ENCODE measurements around the gene MOG. TPM values are rescaled to one million over a fixed set of nuclear protein-coding genes. Genes with fewer than 3 reads are reported as not detected.
A peak's percentile ranks its signal among the peaks of the same experiment; 100 is the strongest.

MOG gene
- total RNA-seq, 1 donor from 2014 or later, result not detected

DNA sequence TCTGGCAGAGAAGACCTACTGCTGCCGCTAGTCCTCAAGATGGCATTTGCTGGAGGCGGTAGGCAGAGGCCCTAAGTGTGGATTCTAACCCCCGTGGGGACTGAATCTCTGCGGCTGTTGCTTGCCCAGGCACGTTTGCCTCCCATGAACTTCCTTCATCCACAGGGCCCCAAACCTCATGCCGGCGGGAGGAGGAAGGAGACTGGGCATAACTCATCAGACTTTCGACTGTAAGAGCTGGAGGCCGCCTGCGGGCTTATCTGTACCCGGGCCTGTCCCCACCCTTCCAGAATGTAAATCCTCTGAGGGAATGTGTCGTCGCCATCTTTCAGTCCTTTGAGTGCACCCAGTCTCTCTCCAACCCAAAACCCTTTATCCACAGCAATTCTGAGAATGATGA is 23.1 kb downstream of the MOG start:
- TF ChIP-seq, protein P1, sequence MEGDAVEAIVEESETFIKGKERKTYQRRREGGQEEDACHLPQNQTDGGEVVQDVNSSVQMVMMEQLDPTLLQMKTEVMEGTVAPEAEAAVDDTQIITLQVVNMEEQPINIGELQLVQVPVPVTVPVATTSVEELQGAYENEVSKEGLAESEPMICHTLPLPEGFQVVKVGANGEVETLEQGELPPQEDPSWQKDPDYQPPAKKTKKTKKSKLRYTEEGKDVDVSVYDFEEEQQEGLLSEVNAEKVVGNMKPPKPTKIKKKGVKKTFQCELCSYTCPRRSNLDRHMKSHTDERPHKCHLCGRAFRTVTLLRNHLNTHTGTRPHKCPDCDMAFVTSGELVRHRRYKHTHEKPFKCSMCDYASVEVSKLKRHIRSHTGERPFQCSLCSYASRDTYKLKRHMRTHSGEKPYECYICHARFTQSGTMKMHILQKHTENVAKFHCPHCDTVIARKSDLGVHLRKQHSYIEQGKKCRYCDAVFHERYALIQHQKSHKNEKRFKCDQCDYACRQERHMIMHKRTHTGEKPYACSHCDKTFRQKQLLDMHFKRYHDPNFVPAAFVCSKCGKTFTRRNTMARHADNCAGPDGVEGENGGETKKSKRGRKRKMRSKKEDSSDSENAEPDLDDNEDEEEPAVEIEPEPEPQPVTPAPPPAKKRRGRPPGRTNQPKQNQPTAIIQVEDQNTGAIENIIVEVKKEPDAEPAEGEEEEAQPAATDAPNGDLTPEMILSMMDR (IDR thresholded peaks at IDR 0.05; ENCODE audit: unreplicated experiment), result no peak
- H3K27ac Mint-ChIP-seq, result no peak overlapping the region
- peaks cover 7% of the 10 kb centered on the region for H3K27me3 Mint-ChIP-seq
- DNase-seq (ENCODE audit: low spot score, unreplicated experiment), result no peak
- no peak overlapping the region for H3K4me3 Mint-ChIP-seq (ENCODE audit: low read depth)
- H3K9me3 Mint-ChIP-seq (ENCODE audit: low read depth), result no peaks in the 10 kb centered on the region
- no peaks in the 10 kb centered on the region for H3K36me3 Mint-ChIP-seq (ENCODE audit: insufficient read depth)
- peaks cover 6% of the 10 kb centered on the region for H3K4me1 Mint-ChIP-seq (ENCODE audit: low read depth)

DNA sequence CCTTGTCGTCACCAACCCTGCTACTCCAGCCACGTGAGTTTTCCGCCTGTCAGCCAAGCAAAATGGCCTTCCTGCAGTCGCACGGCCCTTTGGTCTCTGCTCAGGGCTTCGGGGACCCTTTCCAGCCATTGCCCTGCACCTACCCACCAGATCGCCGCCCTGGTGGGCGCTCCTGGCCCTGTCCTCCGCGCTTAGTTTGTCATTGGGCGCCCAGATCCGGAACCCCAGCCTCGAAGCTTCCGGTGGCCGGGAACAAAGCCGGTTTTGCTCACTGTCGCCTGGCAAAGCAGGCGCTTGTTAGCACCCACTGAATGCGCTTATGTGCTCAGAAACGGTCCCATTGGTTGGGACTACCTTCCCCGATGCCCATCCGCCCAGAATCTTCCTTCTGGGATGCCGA is 23.5 kb downstream of the MOG start:
- Mint-ChIP-seq H3K27me3 (peaks cover 10% of the 10 kb centered on the region), H3K9me3 (ENCODE audit: low read depth) (no peaks in the 10 kb centered on the region)
- no peak for DNase-seq (ENCODE audit: low spot score, unreplicated experiment)

DNA sequence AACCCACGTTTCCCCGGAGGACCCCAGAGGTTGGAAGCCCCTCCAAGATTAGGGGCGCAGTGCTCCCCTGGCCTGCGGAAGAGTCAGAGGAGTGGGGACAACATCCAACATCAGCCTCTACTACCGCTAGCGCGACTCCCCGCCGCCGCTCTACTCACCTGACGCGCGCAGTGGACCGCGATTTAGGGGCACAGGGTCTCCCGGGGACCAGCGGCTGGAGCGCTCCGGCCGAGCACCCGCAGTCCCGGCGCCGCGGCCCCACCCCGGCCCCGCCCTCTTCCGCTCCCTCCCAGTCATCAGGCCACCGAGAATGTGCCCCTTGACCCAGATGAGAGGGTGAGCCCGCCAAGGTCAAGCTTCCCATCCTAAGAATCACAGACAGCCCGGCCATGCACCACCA is 24.0 kb downstream of the MOG start, which contains the start of gene ZFP57:
TSS of gene ZFP57 (minus strand) at position 249 of the 400 bp plus-strand sequence. CDS start 4,149 bp downstream, outside the sequence.
- Mint-ChIP-seq H3K27ac (no peak within 1 kb of the TSS), H3K36me3 (ENCODE audit: insufficient read depth) (no peaks in the 10 kb centered on the region)

More for the DNA sequence above, 23.5 kb downstream of the MOG start:
- Mint-ChIP-seq H3K4me1 (ENCODE audit: low read depth) (peaks cover 6% of the 10 kb centered on the region), H3K27ac (no peak overlapping the region), H3K4me3 (ENCODE audit: low read depth) (no peak overlapping the region), H3K36me3 (ENCODE audit: insufficient read depth) (no peaks in the 10 kb centered on the region)
- TF ChIP-seq, protein P1 (IDR thresholded peaks at IDR 0.05; ENCODE audit: unreplicated experiment), result no peak

DNA sequence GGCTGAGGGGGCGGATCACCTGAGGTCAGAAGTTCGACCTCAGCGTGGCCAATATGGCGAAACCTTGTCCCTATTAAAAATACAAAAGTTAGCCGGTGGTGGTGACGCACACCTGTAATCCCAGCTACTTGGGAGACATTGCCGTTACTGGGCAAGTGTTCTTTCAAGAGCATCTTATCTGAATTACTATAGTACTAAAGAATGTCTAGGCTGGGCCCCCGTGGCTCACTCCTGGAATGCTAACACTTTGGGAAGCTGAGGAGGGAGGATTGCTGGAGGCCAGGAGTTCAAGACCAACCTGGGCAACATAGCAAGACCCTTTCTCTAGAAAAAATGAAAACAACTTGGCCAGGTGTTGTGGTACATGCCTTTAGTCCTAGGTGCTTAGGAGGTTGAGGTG is 24.9 kb downstream of the MOG start:
- TF ChIP-seq, protein P1 (IDR thresholded peaks at IDR 0.05; ENCODE audit: unreplicated experiment), result no peak
- no peak overlapping the region for H3K4me3 Mint-ChIP-seq (ENCODE audit: low read depth)
- DNase-seq (ENCODE audit: low spot score, unreplicated experiment), result no peak
- H3K36me3 Mint-ChIP-seq (ENCODE audit: insufficient read depth), result no peaks in the 10 kb centered on the region
- peaks cover 12% of the 10 kb centered on the region for H3K27me3 Mint-ChIP-seq
- H3K4me1 Mint-ChIP-seq (ENCODE audit: low read depth), result peaks cover 6% of the 10 kb centered on the region
- no peak overlapping the region for H3K27ac Mint-ChIP-seq
- no peaks in the 10 kb centered on the region for H3K9me3 Mint-ChIP-seq (ENCODE audit: low read depth)

More for the DNA sequence above, 24.0 kb downstream of the MOG start, which contains the start of gene ZFP57:
- Mint-ChIP-seq H3K27me3 (peaks cover 12% of the 10 kb centered on the region), H3K4me1 (ENCODE audit: low read depth) (peaks cover 6% of the 10 kb centered on the region), H3K9me3 (ENCODE audit: low read depth) (no peaks in the 10 kb centered on the region), H3K4me3 (ENCODE audit: low read depth) (no peak within 1 kb of the TSS)
- TF ChIP-seq, protein P1 (IDR thresholded peaks at IDR 0.05; ENCODE audit: unreplicated experiment), result no peak
- no peak for DNase-seq (ENCODE audit: low spot score, unreplicated experiment)

DNA sequence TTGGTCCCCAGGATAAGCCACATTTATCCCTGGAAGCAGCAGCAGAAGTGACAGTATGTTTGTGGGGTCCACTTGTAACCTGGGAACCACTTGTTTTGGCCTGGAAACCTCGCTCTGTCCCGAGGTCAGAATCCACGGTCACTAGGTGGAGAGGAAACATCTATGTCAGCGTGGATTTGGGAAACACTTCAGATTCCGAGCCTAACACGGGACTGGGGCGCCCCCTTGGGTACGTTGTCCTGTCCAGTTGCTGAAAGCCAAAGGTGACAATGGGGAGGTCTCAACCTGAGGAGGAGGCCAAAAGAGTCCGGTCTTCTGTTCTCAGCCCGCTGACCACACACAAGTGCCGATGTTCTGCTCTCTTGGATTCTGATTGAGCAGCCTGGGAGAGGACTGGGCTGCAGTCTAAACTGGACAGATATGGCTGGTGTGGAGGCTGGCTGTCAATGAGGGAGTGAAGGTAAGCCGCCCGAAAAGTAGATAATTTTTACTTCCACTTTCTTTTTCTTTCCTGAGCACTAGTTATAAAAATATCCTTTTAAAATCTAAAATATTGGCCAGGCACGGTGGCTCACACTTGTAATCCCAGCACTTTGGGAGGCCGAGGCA is 28.9 kb downstream of the MOG start:
- Mint-ChIP-seq H3K9me3 (ENCODE audit: low read depth) (no peaks in the 10 kb centered on the region), H3K27me3 (peaks cover 12% of the 10 kb centered on the region), H3K4me3 (ENCODE audit: low read depth) (no peak overlapping the region), H3K4me1 (ENCODE audit: low read depth) (no peaks in the 10 kb centered on the region), H3K27ac (no peak overlapping the region), H3K36me3 (ENCODE audit: insufficient read depth) (no peaks in the 10 kb centered on the region)
- DNase-seq (ENCODE audit: low spot score, unreplicated experiment), result no peak
- TF ChIP-seq, protein P1 (IDR thresholded peaks at IDR 0.05; ENCODE audit: unreplicated experiment), result peak; percentile 16

Data from progenitor cell of endocrine pancreas (in vitro differentiated cells).